ENCODE results near the gene ADARB2.
A peak's percentile ranks its signal among the peaks of the same experiment; 100 is the strongest.

The ADARB2 gene

DNA sequence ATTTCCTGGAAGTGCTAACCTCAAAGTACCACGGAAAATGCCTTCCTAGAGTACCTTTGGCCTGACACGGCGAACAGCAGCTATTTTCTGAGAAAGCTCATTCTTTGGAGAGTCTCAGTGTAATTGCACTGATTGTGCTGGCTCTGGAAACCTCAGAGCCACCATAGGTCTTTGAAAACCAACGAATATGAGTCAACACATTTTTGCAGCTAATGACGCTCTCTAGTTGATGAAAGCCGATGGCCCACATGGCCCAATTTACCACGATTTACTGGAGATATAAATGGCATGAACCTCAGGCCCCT lies 187.1 kb downstream of the ADARB2 start:
- H3K4me2 ChIP-seq (ENCODE audit: insufficient read depth, low read length, poor library complexity, severe bottlenecking): no peak overlapping the region
- no peak for DNase-seq (ENCODE audit: low spot score)
- H2BK15ac ChIP-seq (ENCODE audit: low read length): no peak overlapping the region
- H2BK12ac ChIP-seq (ENCODE audit: low read length): no peak overlapping the region
- no peak overlapping the region for H2AFZ ChIP-seq (ENCODE audit: low read length)
- no peak overlapping the region for H4K8ac ChIP-seq (ENCODE audit: low read depth, low read length)
- no peak overlapping the region for H3K23ac ChIP-seq (ENCODE audit: low read depth, low read length, poor library complexity)
- no CpG with 5 or more reads among the region's 7 CpGs for WGBS, 2 donors (ENCODE audit: extremely low coverage in 2 of 2, insufficient read length in 2 of 2, insufficient replicate concordance in 1 of 2)
- peaks cover 0 to 3% of the 10 kb centered on the region in 2 donors for H3K4me1 ChIP-seq (ENCODE audit: control insufficient read depth in 2 of 2, insufficient read depth in 1 of 2, low read depth in 1 of 2, low read length in 2 of 2)
- H3K36me3 ChIP-seq (replicated peaks in 1 of 2; ENCODE audit: control insufficient read depth in 2 of 2, insufficient read depth in 2 of 2, low read length in 2 of 2): no peaks in the 10 kb centered on the region
- H3K4ac ChIP-seq (ENCODE audit: low read length): no peak overlapping the region
- no peak overlapping the region for H3K18ac ChIP-seq (ENCODE audit: low read length)
- no peak overlapping the region for H4K91ac ChIP-seq (ENCODE audit: low read depth, low read length, poor library complexity)
- H2BK5ac ChIP-seq (ENCODE audit: low read length): no peak overlapping the region
- H3K79me1 ChIP-seq (ENCODE audit: low read depth, low read length): no peaks in the 10 kb centered on the region
- H2AK5ac ChIP-seq (ENCODE audit: low read depth, low read length): no peak overlapping the region
- H3K14ac ChIP-seq (ENCODE audit: low read length): no peak overlapping the region
- no peak overlapping the region for H2BK120ac ChIP-seq (ENCODE audit: low read depth, low read length)
- H3K9ac ChIP-seq (ENCODE audit: low read depth, low read length, poor library complexity): no peak overlapping the region
- H3K4me3 ChIP-seq (ENCODE audit: low read length in 2 of 2): no peak overlapping the region
- H3K27ac ChIP-seq (replicated peaks; ENCODE audit: low read length): no peak overlapping the region
- peaks cover 0 to 5% (median 0%) of the 10 kb centered on the region in 3 experiments for H3K27me3 ChIP-seq (ENCODE audit: control insufficient read depth in 3 of 3, insufficient read depth in 3 of 3, low read depth in 1 of 3, low read length in 3 of 3)
- H3K9me3 ChIP-seq (replicated peaks in 1 of 2; ENCODE audit: control insufficient read depth in 2 of 2, insufficient read depth in 1 of 2, low read depth in 1 of 2, low read length in 2 of 2): peaks cover 0 to 11% of the 10 kb centered on the region in 2 donors

DNA sequence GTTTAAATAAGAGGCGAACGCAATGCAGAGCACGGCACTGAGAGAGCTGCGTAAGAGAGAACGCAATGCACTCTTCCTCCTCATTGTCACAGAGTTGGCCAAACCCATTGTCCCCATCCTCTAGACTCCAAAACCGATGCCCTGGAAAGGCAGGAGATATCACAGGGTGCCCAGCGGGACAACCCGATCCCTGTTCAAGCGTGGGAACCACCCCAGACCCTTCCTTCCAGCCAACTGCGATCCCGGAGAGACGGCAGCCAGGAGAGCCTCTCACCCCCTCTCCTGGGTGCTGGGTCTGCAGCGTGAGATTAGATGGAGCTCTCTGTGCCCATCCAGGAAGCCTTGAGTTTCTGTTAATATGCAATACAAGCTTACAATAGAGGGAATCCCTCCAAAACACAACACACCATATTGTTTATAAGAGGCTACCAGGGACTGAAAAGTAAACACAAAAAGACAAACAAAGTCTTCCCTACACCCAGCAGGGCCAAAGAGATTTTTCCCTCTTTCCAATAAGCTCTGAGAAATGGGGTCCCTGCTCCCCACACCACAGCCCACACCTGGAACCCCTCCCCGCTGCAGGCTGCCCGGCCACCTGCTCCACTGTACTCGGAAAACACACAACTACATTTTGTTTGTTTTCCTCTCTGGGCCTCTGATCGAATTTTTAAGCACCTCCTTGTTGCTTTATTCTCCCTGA lies 187.6 kb downstream of the ADARB2 start:
- Histone ChIP-seq H3K79me1 (ENCODE audit: low read depth, low read length) (no peaks in the 10 kb centered on the region), H3K27me3 (ENCODE audit: control insufficient read depth in 3 of 3, insufficient read depth in 3 of 3, low read depth in 1 of 3, low read length in 3 of 3) (peaks cover 0 to 5% (median 0%) of the 10 kb centered on the region in 3 experiments), H2BK15ac (ENCODE audit: low read length) (no peak overlapping the region), H2BK120ac (ENCODE audit: low read depth, low read length) (no peak overlapping the region), H3K4ac (ENCODE audit: low read length) (no peak overlapping the region), H3K4me1 (ENCODE audit: control insufficient read depth in 2 of 2, insufficient read depth in 1 of 2, low read depth in 1 of 2, low read length in 2 of 2) (peaks cover 0 to 3% of the 10 kb centered on the region in 2 donors), H3K23ac (ENCODE audit: low read depth, low read length, poor library complexity) (no peak overlapping the region), H3K27ac (replicated peaks; ENCODE audit: low read length) (no peak overlapping the region), H3K4me3 (ENCODE audit: low read length in 2 of 2) (no peak overlapping the region), H3K9ac (ENCODE audit: low read depth, low read length, poor library complexity) (no peak overlapping the region), H3K18ac (ENCODE audit: low read length) (no peak overlapping the region), H2AK5ac (ENCODE audit: low read depth, low read length) (no peak overlapping the region), H2BK12ac (ENCODE audit: low read length) (no peak overlapping the region), H2BK5ac (ENCODE audit: low read length) (no peak overlapping the region), H4K91ac (ENCODE audit: low read depth, low read length, poor library complexity) (no peak overlapping the region), H3K36me3 (replicated peaks in 1 of 2; ENCODE audit: control insufficient read depth in 2 of 2, insufficient read depth in 2 of 2, low read length in 2 of 2) (no peaks in the 10 kb centered on the region), H3K9me3 (replicated peaks in 1 of 2; ENCODE audit: control insufficient read depth in 2 of 2, insufficient read depth in 1 of 2, low read depth in 1 of 2, low read length in 2 of 2) (peaks cover 0 to 11% of the 10 kb centered on the region in 2 donors), H3K4me2 (ENCODE audit: insufficient read depth, low read length, poor library complexity, severe bottlenecking) (no peak overlapping the region), H2AFZ (ENCODE audit: low read length) (no peak overlapping the region), H4K8ac (ENCODE audit: low read depth, low read length) (no peak overlapping the region), H3K14ac (ENCODE audit: low read length) (no peak overlapping the region)
- DNase-seq (ENCODE audit: low spot score): no peak
- WGBS, 2 donors (ENCODE audit: extremely low coverage in 2 of 2, insufficient read length in 2 of 2, insufficient replicate concordance in 1 of 2): no CpG with 5 or more reads among the region's 17 CpGs

DNA sequence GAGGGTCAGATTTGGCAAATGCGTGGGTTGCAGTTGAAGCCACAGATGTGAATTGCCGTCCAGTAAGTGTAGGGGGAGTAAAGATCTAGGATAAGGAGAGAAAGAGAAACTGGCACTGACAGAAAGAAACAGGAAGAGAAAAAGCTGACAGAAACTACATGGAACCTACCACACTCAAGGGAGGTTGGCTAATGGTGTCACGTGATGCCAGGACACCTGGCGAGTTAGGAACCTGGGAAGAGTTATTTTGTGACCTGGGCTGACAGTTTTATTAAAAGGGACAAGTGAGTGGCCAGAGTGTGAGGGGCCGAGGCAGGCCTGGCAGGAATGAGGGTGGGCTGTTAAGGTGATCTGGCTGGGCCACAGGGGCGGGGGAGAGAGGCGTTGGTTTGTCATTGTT lies 188.7 kb downstream of the ADARB2 start:
- peaks cover 0 to 3% of the 10 kb centered on the region in 2 donors for H3K4me1 ChIP-seq (ENCODE audit: control insufficient read depth in 2 of 2, insufficient read depth in 1 of 2, low read depth in 1 of 2, low read length in 2 of 2)
- H3K9ac ChIP-seq (ENCODE audit: low read depth, low read length, poor library complexity): no peak overlapping the region
- H2BK5ac ChIP-seq (ENCODE audit: low read length): peak overlapping the region; percentile 82
- H4K8ac ChIP-seq (ENCODE audit: low read depth, low read length): no peak overlapping the region
- no peak overlapping the region for H3K4ac ChIP-seq (ENCODE audit: low read length)
- H2AFZ ChIP-seq (ENCODE audit: low read length): no peak overlapping the region
- no peak overlapping the region for H3K18ac ChIP-seq (ENCODE audit: low read length)
- H2BK120ac ChIP-seq (ENCODE audit: low read depth, low read length): no peak overlapping the region
- H2BK12ac ChIP-seq (ENCODE audit: low read length): no peak overlapping the region
- DNase-seq (ENCODE audit: low spot score): no peak
- no peak overlapping the region for H3K14ac ChIP-seq (ENCODE audit: low read length)
- no CpG with 5 or more reads among the region's 7 CpGs for WGBS, 2 donors (ENCODE audit: extremely low coverage in 2 of 2, insufficient read length in 2 of 2, insufficient replicate concordance in 1 of 2)
- H2AK5ac ChIP-seq (ENCODE audit: low read depth, low read length): no peak overlapping the region
- H3K23ac ChIP-seq (ENCODE audit: low read depth, low read length, poor library complexity): no peak overlapping the region
- H3K36me3 ChIP-seq (replicated peaks in 1 of 2; ENCODE audit: control insufficient read depth in 2 of 2, insufficient read depth in 2 of 2, low read length in 2 of 2): no peaks in the 10 kb centered on the region
- H2BK15ac ChIP-seq (ENCODE audit: low read length): no peak overlapping the region
- no peaks in the 10 kb centered on the region for H3K79me1 ChIP-seq (ENCODE audit: low read depth, low read length)
- H3K27me3 ChIP-seq (ENCODE audit: control insufficient read depth in 3 of 3, insufficient read depth in 3 of 3, low read depth in 1 of 3, low read length in 3 of 3): peaks cover 0 to 5% (median 0%) of the 10 kb centered on the region in 3 experiments
- no peak overlapping the region for H4K91ac ChIP-seq (ENCODE audit: low read depth, low read length, poor library complexity)
- no peak overlapping the region for H3K4me3 ChIP-seq (ENCODE audit: low read length in 2 of 2)
- no peak overlapping the region for H3K27ac ChIP-seq (replicated peaks; ENCODE audit: low read length)
- no peak overlapping the region for H3K4me2 ChIP-seq (ENCODE audit: insufficient read depth, low read length, poor library complexity, severe bottlenecking)
- H3K9me3 ChIP-seq (replicated peaks in 1 of 2; ENCODE audit: control insufficient read depth in 2 of 2, insufficient read depth in 1 of 2, low read depth in 1 of 2, low read length in 2 of 2): peaks cover 0 to 11% of the 10 kb centered on the region in 2 donors

DNA sequence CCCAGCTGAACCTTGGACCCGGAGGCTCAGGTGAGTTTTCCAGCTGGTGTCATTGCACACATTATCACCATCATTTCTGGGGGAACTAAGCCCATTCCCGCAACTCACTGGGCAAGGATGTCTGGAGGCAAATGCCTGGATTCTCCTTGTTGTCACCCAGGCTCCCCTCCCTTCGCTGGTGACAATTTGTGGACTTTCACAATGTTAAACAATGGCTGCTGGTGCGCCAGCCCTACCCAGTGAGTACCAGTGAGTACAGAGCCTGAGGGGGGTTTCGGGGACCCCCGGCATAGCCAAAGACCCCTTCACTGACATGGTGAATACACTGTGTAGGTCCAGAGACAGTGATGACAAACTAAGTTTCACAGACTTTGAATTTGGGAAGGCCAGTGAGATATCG lies 189.2 kb downstream of the ADARB2 start:
- no peak overlapping the region for H3K27ac ChIP-seq (replicated peaks; ENCODE audit: low read length)
- H3K79me1 ChIP-seq (ENCODE audit: low read depth, low read length): no peaks in the 10 kb centered on the region
- no peak overlapping the region for H2BK120ac ChIP-seq (ENCODE audit: low read depth, low read length)
- H3K4me3 ChIP-seq (ENCODE audit: low read length in 2 of 2): no peak overlapping the region
- H3K9ac ChIP-seq (ENCODE audit: low read depth, low read length, poor library complexity): no peak overlapping the region
- H3K14ac ChIP-seq (ENCODE audit: low read length): no peak overlapping the region
- H3K36me3 ChIP-seq (replicated peaks in 1 of 2; ENCODE audit: control insufficient read depth in 2 of 2, insufficient read depth in 2 of 2, low read length in 2 of 2): no peaks in the 10 kb centered on the region
- peaks cover 0 to 3% of the 10 kb centered on the region in 2 donors for H3K4me1 ChIP-seq (ENCODE audit: control insufficient read depth in 2 of 2, insufficient read depth in 1 of 2, low read depth in 1 of 2, low read length in 2 of 2)
- WGBS, 2 donors (ENCODE audit: extremely low coverage in 2 of 2, insufficient read length in 2 of 2, insufficient replicate concordance in 1 of 2): no CpG with 5 or more reads among the region's 7 CpGs
- H2AFZ ChIP-seq (ENCODE audit: low read length): no peak overlapping the region
- peaks cover 0 to 11% of the 10 kb centered on the region in 2 donors for H3K9me3 ChIP-seq (replicated peaks in 1 of 2; ENCODE audit: control insufficient read depth in 2 of 2, insufficient read depth in 1 of 2, low read depth in 1 of 2, low read length in 2 of 2)
- no peak overlapping the region for H2AK5ac ChIP-seq (ENCODE audit: low read depth, low read length)
- H3K23ac ChIP-seq (ENCODE audit: low read depth, low read length, poor library complexity): no peak overlapping the region
- H3K4me2 ChIP-seq (ENCODE audit: insufficient read depth, low read length, poor library complexity, severe bottlenecking): no peak overlapping the region
- H3K18ac ChIP-seq (ENCODE audit: low read length): no peak overlapping the region
- H2BK12ac ChIP-seq (ENCODE audit: low read length): no peak overlapping the region
- peak overlapping the region; percentile 82 for H2BK5ac ChIP-seq (ENCODE audit: low read length)
- H3K27me3 ChIP-seq (ENCODE audit: control insufficient read depth in 3 of 3, insufficient read depth in 3 of 3, low read depth in 1 of 3, low read length in 3 of 3): peaks cover 0 to 5% (median 0%) of the 10 kb centered on the region in 3 experiments
- no peak for DNase-seq (ENCODE audit: low spot score)
- no peak overlapping the region for H4K8ac ChIP-seq (ENCODE audit: low read depth, low read length)
- no peak overlapping the region for H2BK15ac ChIP-seq (ENCODE audit: low read length)
- H4K91ac ChIP-seq (ENCODE audit: low read depth, low read length, poor library complexity): no peak overlapping the region
- H3K4ac ChIP-seq (ENCODE audit: low read length): no peak overlapping the region
